ENCODE measurements around the gene CYP2E1. TPM values are rescaled to one million over a fixed set of nuclear protein-coding genes. Genes with fewer than 3 reads are reported as not detected.

Gene CYP2E1
- total RNA-seq, 4 donors from 2014 or later, result 0.22 to 3.1 (median 1.8) TPM

GRCh38 chr10:133520193-133520738 is 6.9 kb upstream of the CYP2E1 start:
- Histone ChIP-seq H3K36me3 (no peaks in the 10 kb centered on the region), H3K4me3 (peak overlapping the region; percentile 20 to 50), H3K27ac (peak overlapping the region in 2 of 4 donors; percentile 47 to 57), H3K27me3 (no peaks in the 10 kb centered on the region), H3K9me3 (peaks cover 0 to 22% (median 0%) of the 10 kb centered on the region in 3 donors), H3K4me1 (peaks cover 0 to 14% (median 0%) of the 10 kb centered on the region in 3 donors)
- TF ChIP-seq CTCF (IDR thresholded peaks at IDR 0.05), result peak; percentile 50 to 95 (median 70)
- no peak for TF ChIP-seq POLR2AphosphoS5 (IDR thresholded peaks at IDR 0.05)
- 0 to 30% methylated on average over 2 to 3 of the region's 33 CpGs for WGBS, 2 donors (ENCODE audit: low coverage in 1 of 2)
- ATAC-seq, result peak; percentile 88

DNA sequence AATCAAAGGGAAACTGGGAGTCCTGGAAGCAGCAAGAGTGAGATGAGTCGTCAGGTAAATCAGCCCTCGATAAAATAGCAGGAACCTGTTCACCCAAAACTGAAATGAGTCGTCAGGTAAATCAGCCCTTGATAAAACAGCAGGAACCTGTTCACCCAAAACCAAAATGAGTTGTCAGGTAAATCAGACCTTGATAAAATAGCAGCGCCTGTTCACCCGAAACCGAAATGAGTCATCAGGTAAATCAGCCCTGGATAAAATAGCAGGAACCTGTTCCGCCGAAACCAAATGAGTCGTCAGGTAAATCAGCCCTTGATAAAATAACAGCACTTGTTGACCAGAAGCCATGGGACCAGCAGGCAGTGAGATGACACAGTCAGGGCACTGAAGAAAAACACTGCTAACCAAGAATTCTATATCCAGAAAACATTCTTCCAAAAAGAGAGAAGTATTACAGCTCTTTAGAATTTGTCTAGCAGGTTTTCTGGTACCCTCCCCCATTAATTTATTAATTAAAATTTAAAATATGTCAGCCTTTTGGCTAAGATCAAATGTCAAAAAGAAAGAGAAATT is 3.4 kb upstream of the CYP2E1 start:
- Histone ChIP-seq H3K27ac (no peak overlapping the region), H3K36me3 (no peaks in the 10 kb centered on the region), H3K4me1 (peaks cover 0 to 26% (median 7%) of the 10 kb centered on the region in 3 donors), H3K4me3 (no peak overlapping the region), H3K9me3 (peaks cover 0 to 22% (median 0%) of the 10 kb centered on the region in 3 donors), H3K27me3 (peaks cover 26% of the 10 kb centered on the region)
- TF ChIP-seq POLR2AphosphoS5 (IDR thresholded peaks at IDR 0.05) (no peak), CTCF (IDR thresholded peaks at IDR 0.05) (no peak), EP300 (IDR thresholded peaks at IDR 0.05) (no peak), POLR2A (IDR thresholded peaks at IDR 0.05) (no peak)
- ATAC-seq, result no peak
- WGBS, 2 donors (ENCODE audit: low coverage in 1 of 2), result 80 to 89% methylated on average over 9 of the region's 9 CpGs

DNA sequence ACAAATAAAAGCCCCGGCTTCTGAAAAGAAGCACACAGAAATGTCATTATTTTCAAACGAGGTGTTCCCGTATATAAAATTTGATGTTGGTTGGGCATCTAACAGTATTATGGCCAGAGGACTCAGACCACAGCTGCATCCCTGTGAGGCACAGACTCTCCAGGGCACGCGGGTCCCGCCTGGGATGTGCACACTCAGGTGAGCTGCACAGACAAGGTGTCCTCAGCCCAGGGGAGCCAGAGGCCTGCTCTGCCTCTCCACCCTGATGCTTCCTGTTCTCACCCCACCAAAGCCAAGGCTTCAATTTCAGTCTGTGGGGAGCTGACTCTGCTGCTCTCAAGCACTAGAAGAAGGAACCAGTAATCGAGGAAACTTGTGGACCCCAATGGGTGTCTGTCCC is 1.7 kb upstream of the CYP2E1 start:
- 82% methylated on average over 5 of the region's 7 CpGs; no CpG with 5 or more reads in 1 of the 2 donors for WGBS, 2 donors (ENCODE audit: low coverage in 1 of 2)
- Histone ChIP-seq H3K4me1 (peaks cover 0 to 27% (median 8%) of the 10 kb centered on the region in 3 donors), H3K9me3 (peaks cover 0 to 22% (median 0%) of the 10 kb centered on the region in 3 donors), H3K36me3 (no peaks in the 10 kb centered on the region), H3K4me3 (no peak overlapping the region), H3K27ac (no peak overlapping the region), H3K27me3 (peaks cover 41% of the 10 kb centered on the region)
- no peak for TF ChIP-seq CTCF (IDR thresholded peaks at IDR 0.05)
- no peak for TF ChIP-seq POLR2AphosphoS5 (IDR thresholded peaks at IDR 0.05)
- no peak for TF ChIP-seq EP300 (IDR thresholded peaks at IDR 0.05)
- no peak for TF ChIP-seq POLR2A (IDR thresholded peaks at IDR 0.05)
- no peak for ATAC-seq

- peaks cover 0 to 18% (median 0%) of the 10 kb centered on the region in 3 donors for H3K9me3 ChIP-seq
- ATAC-seq, result no peak
- peak overlapping the region in 1 of 2 donors; percentile 35 for H3K4me3 ChIP-seq
- peaks cover 0 to 12% of the 10 kb centered on the region in 2 donors for H3K36me3 ChIP-seq
- H3K4me1 ChIP-seq, result peaks cover 0 to 23% (median 8%) of the 10 kb centered on the region in 3 donors
- TF ChIP-seq EP300 (IDR thresholded peaks at IDR 0.05), result no peak
- no peak for TF ChIP-seq CTCF (IDR thresholded peaks at IDR 0.05)
- no peak for TF ChIP-seq POLR2A (IDR thresholded peaks at IDR 0.05)
- TF ChIP-seq POLR2AphosphoS5 (IDR thresholded peaks at IDR 0.05), result no peak
- H3K27ac ChIP-seq, result no peak overlapping the region
- WGBS, 2 donors (ENCODE audit: low coverage in 1 of 2), result 13 to 20% methylated on average over 5 to 9 of the region's 51 CpGs
- H3K27me3 ChIP-seq, result peaks cover 46% of the 10 kb centered on the region
Observed at GRCh38 chr10:133527771-133528271, 658 bp downstream of the CYP2E1 start.
